NCI-H345 (cell line): ENCODE measurements around the gene MEI1.
"Not testable (repeated sequence)": the region's sequence is repeated elsewhere in the genome, so short reads cannot be mapped to it uniquely, and the experiment has no call there.

ENCODE experiments used
- DNase-seq: peaks from one replicate; lab custom pipeline; 2025; lab: John Stamatoyannopoulos, UW

MEI1 gene, protein sequence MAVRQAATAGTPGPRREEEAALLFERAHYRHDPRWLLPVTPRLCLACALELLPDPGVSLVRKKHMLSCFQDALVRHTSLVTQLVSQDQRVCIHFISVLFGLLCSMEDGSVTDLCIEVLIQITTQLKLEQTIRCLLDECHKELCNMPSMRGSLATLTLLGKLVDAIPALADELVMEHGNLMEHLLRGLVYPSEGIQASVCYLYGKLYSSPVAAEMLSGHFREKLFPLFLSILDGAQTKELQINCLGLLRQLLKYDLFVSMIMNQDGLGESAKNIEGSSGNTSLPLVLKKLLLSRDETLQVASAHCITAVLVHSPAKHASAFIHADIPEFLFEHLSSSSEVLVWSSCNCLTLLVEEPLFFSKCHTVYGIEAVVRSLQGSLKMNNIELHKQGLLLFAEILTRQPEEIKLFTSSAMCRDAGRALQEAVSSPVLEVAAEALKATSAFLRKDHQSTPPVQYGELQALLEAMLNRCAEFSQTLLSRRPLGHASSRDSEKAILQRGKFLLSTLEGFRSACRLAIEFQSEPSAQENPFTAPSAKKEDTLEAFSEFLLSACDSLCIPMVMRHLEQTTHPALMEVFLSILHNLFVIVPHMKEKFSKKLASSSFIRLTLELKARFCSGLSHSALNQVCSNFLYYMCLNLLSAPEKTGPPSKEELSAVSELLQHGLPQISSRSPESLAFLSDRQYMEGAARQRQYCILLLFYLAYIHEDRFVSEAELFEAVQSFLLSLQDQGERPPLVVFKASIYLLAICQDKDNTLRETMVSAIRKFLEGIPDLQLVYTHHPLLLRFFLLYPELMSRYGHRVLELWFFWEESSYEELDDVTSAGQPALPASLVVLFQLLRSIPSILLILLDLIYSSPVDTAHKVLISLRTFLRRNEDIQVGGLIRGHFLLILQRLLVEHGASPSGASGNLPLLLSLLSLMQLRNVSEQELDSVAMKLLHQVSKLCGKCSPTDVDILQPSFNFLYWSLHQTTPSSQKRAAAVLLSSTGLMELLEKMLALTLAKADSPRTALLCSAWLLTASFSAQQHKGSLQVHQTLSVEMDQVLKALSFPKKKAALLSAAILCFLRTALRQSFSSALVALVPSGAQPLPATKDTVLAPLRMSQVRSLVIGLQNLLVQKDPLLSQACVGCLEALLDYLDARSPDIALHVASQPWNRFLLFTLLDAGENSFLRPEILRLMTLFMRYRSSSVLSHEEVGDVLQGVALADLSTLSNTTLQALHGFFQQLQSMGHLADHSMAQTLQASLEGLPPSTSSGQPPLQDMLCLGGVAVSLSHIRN

DNA sequence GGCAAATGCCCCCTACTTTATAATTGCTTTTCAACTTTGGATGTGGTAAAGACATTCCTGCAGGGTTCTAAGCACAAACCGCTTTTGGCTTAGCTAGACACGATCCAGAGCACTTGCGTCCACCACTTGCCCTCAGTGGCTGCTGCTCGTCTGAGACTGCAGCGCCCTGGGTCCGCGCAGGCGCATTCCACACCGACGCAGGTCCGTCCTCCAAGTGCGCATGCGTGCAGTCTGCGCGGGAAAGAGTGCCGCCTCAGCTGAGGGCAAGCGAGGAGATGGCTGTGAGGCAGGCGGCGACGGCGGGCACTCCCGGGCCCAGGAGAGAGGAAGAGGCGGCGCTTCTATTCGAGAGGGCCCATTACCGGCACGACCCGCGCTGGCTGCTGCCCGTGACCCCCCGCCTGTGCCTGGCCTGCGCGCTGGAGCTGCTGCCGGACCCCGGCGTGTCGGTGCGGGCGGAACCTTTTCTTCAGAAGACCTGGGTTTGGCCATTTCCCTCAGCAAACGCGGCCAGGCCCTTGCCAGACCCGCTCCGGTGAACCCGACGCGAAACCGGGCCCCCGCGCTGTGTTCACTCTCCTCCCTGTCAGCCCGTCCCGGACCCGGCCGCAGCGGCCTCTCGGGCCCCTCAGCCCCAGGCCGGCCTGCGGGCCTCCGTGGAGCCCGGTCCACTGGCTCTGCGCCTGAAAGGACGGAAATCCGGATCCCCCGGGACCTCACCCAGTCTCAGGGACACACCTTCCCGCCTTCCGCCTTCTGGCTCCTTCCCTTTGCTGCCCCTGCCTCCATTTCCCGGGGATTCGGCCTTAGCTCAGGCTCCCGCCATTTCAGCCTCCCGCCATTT, at the start of gene MEI1:
Gene MEI1, plus strand, starts transcription at position 240 of the 844 bp plus-strand sequence. Its CDS starts 36 bp downstream, at position 276.
- no peak for DNase-seq

DNA sequence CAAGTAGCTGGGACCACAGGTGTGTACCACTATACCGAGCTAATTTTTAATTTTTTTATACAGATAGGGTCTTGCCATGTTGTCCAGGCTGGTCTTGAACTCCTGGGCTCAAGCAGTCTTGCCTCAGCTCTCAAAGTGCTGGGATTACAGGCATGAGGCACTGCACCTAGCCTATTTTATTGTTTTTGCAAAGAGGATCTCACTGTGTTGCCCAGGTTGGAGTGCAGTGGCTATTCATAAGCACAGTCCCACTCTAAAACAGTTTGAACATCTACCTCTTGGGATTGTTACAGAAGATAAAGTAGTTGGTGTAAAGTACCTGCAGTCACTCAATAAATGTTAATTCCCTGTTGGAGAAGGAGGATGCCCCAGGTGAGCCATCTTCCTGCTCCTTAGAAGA, 49.1 kb upstream of the MEI1 start:
- no peak for DNase-seq

DNA sequence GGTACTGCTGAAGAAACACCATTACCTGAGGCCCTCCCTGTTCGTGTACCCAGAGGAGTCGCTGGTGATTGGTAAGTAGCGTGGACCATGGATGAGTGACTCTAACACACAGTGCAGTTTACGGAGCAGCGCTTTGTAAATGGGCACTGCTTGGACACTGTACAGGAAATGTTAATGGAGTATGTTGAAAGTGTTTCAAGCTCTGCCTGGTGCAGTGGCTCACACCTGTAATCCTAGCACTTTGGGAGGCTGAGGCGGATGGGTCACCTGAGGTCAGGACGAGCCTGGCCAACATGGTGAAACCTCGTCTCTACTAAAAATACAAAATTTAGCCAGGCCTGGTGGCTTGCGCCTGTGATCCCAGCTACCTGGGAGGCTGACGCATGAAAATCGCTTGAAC, 48.5 kb upstream of the MEI1 start:
- no peak for DNase-seq

DNA sequence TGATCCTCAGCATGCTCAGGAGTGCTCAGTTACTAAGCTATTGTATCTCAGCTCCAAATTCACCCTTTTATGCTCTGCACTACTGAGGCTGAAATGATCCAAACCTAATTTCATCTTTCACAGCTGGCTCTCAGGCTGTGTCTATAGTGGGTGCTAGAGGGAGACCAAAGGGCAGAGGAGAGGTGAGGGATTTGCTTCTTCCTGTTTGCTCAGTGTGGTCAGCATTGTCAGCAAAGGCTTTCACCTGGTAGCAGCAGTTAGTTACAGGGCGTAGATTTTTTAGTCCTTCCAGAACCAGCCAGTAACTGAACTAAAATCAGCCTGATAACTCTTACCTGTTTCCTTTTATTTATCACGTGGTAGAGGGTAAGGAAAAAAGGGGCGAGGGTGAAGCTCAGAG, 45.0 kb upstream of the MEI1 start:
- DNase-seq: no peak

DNA sequence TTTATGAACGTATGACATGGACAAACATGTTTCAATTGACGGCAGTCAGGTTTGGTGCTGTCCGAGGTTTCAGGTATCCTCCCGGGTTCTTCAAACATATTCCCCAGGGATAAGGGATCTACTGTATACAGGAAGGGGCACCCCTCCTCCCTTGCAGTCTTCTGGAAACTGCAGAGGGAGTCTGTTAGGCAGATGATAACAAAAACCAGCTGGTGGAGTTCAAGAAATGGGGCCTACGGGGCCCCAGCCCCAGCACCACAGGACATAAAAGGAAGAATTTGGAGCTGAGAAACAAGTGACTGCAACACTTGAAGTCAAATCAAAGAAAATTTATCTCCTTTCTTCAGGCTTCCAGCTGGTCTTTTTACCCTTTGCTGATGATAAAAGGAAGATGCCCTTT, 42.7 kb upstream of the MEI1 start:
- no peak for DNase-seq

DNA sequence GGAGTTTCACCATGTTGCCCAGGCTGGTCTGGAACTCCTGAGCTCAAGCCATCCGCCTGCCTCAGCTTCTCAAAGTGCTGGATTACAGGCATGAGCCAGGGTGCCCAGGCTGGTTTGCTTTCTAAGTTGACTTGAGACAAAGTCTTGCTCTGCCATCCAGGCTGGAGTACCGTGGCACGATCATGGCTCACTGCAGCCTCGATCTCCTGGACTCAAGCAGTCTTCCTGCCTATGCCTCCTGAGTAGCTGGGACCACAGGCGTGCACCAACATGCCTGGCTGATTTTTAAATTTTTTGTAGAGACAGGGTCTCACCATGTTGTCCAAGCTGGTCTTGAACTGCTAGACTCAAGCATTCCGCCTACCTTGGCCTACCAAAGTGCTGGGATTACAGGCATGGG, 41.6 kb upstream of the MEI1 start:
- no peak for DNase-seq

DNA sequence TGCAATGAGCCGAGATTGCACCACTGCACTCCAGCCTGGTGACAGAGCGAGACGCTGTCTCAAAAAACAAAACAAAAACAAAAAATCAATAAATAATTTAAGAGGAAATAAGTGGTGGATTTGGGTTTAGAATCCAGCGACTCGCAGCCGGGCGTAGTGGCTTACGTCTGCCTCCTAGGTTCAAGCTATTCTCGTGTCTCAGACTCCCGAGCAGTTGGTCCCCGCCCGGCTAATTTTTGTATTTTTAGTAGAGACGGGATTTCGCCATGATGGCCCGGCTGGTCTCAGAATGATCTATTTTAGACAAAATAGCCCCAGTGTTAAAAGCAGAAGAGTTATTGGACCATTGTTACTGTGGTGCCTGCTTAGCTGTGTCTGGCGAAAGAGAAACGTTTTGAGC, 40.4 kb upstream of the MEI1 start:
- no peak for DNase-seq

DNA sequence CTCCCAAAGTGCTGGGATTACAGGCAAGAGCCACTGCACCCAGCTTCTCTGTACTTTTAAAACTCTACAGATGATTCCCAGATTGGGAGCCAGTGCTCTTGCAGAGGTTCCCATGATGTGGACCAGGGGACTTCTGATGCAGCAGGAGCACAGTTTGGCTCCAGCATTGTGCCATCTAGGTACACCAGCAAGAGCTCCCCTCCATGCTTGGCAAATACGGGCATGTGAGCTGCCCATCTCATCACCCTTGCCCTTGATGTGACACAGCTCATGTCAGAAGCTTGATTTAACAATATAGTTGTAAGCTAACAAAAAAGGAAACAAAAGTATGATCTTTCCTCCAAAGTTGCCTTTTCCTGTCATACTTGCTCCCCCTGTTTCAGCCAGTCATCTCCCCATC, 39.4 kb upstream of the MEI1 start:
- DNase-seq: no peak

DNA sequence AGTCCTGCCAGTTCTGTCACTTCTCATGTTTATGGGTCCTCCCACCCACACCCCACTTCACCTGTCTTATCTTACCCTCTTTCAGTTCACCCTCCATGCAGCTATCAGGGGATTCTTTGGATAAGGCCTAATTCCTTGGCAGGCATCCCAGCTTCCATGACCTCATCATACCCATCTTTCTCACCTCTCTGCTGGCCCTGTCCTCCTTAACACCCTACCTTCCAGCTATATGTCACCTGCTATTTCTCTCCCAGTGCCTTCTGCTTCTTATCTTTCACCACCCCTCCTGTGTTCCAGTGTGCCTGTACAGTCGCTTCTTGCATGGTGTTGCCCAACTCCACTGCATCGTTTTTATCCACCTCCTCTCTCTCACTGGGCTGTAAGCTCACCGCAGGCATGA, 38.9 kb upstream of the MEI1 start:
- DNase-seq: no peak

DNA sequence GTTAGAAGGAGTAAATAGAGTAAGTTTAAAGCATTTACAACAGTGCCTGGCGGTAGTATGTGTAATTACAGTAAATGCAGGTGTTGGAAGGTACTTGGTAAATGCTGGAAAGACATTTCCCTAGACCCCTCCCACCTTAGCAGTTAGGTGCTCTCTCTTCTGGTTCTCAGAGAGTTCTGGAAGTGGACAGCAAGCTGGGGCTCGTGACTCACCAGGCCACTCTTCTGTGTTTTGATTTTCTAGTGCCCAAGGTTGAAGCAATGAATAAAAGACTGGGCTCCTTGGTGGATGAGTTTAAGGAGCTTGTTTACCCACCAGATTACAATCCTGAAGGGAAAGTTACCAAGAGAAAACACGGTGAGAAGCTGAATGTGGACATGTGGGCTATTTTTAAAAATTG, 38.2 kb upstream of the MEI1 start:
- no peak for DNase-seq

DNA sequence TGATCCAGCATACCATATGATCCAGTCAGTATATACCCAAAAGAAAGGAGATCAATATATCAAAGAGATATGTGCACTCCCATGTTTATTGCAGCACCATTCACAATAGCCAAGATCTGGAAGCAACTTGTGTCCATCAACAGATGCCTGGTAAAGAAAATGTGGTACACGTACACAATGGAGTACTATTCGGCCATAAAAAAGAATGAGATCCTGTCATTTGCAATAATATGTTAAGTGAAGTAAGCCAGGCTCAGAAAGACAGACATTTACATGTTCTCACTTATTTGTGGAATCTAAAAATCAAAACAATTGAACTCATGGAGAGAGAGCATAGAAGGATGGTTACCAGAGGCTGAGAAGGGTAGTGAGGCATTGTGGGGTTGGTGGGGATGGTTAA, 37.6 kb upstream of the MEI1 start:
- no peak for DNase-seq

DNA sequence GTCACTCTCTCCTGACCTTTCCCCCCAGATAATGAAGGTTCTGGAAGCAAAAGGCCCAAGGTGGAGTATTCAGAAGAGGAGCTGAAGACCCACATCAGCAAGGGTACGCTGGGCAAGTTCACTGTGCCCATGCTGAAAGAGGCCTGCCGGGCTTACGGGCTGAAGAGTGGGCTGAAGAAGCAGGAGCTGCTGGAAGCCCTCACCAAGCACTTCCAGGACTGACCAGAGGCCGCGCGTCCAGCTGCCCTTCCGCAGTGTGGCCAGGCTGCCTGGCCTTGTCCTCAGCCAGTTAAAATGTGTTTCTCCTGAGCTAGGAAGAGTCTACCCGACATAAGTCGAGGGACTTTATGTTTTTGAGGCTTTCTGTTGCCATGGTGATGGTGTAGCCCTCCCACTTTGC, 35.7 kb upstream of the MEI1 start:
- DNase-seq: not testable (repeated sequence)

DNA sequence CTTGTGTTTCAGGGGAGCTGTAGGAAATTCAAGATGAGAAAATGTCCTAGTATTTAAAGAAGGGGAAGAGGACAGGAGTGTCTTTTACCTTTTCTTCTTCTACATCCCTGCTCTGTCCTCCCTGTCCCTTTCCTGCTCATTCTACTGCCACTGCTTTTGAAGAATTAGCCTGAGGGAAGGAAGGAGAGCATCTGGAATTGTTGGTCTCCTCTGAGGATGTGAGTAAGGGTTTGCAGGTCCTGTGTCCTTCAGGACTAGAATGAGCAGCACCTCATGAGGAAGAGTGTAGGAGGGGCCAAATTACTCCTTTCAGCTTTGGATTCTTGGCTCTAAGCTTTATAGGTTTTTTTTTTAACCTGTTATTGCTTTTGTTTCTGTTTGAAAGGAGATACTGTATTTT, 34.8 kb upstream of the MEI1 start:
- no peak for DNase-seq

DNA sequence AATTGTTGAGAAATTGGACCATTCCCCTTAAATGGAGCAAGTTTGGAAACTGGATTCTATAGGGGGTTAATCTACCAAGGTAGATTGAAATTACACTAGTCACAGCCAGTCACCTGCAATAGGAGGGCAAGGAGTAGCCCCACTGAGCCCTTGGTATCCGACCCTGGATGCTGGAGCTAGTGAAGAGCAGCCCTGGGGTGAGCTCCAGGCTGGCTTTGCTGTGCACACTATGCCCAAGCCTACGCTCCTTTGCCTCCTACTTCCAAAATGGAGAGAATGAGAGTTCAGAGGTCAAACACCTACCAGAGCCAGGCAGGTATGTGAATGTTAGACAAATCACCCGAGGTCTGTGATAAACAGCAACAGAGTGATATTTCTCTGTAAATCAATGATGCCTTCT, 34.4 kb upstream of the MEI1 start:
- no peak for DNase-seq

DNA sequence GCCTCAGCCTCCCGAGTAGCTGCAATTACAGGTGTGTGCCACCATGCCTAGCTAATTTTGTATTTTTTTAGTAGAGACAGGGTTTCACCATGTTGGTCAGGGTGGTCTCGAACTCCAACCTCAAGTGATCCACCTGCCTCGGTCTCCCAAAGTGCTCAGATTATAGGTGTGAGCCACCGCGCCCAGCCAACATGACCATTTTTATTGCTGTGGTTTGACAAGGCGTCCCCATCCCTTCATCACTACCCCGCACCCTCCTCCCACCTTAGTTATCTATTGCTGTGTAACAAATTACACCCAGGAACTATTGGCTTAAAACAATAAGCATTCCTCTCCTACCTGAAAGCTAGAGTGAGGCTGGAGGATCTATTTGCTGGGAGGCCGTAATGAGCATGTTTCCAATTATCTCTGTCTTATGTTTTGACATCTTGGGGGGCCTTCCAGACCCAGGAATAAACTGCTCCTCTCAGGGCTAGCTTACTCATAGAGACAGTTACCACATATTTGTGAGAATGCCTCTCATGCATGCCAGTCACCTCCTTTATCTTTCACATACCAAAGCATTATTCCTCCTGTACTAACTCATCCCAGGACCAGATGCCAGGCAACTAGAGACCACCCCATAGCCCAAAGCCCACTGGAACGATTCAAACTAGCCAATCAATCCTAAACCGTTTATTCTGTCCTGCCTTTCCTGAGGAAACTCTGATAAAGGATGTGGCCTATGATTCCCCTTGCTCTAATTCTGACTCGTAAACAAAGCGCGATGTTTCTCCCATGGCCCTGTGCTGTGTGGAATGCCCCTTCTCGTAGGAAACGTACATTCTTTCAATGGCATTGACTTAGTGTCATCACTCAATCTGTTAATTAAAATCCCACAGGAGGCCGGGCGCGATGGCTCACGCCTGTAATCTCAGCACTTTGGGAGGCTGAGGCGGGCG, 30.1 kb upstream of the MEI1 start:
- no peak for DNase-seq

DNA sequence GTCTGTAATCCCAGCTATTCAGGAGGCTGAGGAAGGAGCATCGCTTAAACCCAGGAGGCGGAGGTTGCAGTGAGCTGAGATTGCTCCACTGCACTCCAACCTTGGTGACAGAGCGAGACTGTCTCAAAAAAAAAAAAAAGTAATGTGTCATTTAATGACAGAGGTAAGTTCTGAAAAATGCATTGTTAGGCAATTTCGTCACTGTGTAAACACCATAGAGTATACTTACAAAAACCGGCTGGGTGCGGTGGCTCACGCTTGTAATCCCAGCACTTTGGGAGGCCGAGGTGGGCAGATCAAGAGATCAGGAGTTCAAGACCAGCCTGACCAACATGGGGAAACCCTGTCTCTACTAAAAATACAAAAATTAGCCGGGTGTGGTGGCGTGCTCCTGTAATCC, 27.2 kb upstream of the MEI1 start:
- DNase-seq: not testable (repeated sequence)

DNA sequence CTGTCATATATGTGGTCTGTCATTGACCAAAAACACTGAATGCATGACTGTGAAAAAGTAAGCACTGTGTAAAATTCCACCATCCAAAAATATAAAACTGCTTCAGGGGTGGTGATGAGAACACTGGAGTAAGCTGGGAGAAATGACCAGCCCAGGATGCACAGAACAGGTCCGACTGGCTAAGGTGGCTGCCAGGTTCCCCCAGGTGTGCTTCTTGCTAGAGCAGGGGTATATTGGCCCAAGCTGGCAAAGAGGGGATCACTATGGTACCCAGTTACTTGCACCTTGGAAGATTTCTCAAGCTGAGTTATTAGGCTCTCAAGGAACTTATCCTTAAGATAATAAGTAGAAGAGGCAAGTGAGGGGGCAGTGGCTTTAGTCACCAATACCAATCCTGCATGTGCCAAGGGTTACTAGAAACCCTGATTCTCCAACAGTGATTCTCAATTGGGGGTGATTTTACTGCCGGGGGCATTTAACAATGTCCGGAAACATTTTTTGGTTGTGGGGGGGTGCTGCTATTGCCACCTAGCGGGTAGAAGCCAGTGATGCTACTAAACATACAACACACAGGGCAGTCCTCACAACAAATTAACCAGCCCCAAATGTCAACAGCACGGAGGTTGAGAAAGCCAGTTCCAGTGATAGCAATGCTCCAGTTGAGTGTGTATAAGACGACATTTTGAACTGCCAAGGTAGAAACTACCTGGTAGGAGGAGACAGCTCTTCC, 26.4 kb upstream of the MEI1 start:
- DNase-seq: no peak

DNA sequence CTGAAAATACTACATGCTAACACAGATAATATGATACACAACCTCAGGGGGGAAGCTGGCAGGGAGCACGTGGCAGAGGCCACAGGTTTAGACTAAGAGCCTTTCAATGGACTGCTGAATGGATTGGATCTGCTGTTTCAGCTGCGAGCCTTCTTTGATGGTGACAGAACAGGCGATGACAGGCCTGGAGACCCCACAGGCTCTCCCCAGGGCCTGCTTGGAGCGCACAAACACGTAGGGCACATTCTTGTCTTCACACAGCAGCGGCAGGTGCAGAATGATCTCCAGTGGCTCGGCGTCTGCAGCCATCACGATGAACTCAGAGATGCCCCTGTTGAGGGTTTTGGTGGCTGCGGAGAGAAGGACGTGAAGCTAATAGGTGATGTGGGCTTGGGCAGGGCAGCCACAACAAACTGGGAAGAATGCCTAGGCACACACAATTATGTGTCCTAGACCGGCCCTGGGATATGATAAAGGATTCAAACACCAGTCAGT, 24.4 kb upstream of the MEI1 start:
- DNase-seq: no peak

DNA sequence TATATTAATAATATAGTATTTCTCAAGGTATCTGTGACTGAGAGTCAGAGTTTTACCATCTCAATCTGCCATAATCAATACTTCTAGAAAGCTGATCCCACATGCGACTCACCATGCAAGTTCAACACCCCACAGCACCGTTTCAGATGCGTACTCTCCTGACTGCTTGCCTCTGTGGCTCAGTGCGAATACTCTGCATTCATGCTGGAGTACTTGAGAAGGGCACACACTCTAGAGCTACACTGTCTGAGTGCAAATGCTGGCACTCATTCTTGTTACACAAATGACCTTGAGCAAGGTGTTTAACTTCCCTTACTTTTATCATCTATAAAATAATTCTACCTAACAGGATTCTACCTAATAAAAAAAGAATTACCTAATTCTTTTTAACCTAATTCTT, 23.2 kb upstream of the MEI1 start:
- DNase-seq: no peak

DNA sequence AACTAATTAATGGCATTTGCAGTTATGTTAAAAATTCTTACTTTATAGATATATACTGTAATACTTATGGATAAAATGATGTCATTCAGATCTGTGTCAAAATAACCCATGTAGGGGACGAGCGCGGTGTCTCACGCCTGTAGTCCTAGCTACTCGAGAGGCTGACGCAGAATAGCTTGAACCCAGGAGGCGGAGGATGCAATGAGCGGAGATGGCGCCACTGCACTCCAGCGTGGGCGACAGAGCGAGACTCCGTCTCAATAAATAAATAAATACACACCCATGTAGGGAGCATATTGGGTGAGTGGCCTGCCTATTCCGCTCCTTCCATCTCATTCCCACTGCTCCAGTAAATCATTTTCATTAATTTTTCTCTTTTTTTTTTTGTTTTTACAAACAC, 17.7 kb upstream of the MEI1 start:
- no peak for DNase-seq
